NCI-H526 (cell line): ENCODE measurements around the gene ANTXR1.
"Not testable (repeated sequence)": the region's sequence is repeated elsewhere in the genome, so short reads cannot be mapped to it uniquely, and the experiment has no call there.

Experiments
- DNase-seq, 2 experiments: peaks; one replicate each; lab custom pipeline; 2025; lab: John Stamatoyannopoulos, UW

ANTXR1 gene

DNA sequence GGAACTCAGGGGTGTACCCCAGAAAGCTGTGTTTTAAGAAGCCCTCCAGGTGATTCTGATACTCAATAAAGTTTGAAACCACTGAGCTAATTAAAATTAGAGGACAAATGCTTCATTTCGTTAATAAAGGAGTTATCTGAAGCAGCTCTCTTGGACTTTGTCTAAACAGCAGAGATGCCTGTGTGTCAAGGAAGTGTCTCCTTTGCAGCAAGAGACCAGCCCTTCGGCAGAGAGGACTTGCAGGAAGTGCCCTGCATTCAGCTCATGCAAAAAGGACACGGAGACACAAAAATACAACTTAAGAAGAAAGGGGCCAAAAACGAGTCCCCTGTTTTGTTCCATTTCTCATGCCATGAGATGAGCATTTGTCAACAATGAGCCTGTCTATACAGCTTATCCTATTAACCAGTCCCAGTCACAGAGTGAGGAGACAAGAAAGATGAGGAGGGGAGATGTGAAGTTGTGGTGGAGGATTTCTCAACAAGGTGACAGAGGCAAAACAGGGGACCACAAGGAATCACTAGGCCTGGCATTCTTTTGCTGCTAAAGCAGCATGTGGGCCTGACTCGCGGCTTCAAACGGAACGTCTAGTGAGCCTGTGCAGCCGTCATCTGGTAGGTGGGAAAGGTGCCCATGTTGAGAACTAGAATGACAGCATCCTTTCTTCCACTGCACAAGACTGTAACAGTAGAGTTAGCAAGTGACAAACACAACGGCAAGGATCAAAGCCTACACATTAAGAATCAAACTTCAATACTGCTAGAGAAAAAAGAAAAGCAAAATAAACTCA is 152.3 kb downstream of the ANTXR1 start:
- DNase-seq: no peak

- DNase-seq: no peak
Observed at GRCh38 chr2:69166465-69166811, 153.5 kb downstream of the ANTXR1 start.

DNA sequence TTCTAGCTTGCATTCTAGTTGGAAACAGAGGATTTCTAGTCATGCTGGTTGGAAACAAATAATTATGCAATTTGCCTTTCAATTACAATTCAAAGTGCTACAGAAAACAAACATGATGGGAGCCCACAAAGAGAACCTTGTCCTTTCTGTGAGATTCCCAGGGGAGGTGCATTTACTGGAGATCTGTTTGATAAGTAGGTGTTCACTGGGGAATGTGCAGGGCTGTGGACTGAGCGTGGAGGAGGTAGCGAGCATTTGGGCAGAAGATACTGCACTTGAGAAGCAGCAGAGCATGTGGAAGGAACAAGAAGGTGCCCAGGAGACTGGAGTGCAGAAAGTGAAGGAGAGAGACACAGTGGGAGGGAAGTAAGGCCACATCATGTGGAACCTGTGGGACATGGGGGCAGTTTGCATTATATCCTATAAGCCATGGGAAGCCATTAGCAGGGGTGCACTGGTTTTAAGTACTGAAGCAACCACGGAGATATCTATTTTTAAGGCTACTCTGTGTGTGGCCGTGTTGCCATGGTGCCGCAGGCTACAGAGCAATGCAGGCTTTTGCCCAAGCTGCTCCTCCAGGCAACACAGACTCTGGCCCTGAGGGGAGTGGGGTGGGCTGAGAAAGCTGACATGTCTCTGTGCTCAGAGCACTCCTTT is 154.0 kb downstream of the ANTXR1 start:
- peak; percentile 90 to 92 for DNase-seq

GRCh38 chr2:69167469-69167822 is 154.5 kb downstream of the ANTXR1 start:
- DNase-seq: no peak

GRCh38 chr2:69168144-69168813 is 155.3 kb downstream of the ANTXR1 start:
- no peak for DNase-seq

GRCh38 chr2:69168950-69169654 is 156.1 kb downstream of the ANTXR1 start:
- no peak for DNase-seq

GRCh38 chr2:69169655-69170389 is 156.8 kb downstream of the ANTXR1 start:
- DNase-seq: no peak

DNA sequence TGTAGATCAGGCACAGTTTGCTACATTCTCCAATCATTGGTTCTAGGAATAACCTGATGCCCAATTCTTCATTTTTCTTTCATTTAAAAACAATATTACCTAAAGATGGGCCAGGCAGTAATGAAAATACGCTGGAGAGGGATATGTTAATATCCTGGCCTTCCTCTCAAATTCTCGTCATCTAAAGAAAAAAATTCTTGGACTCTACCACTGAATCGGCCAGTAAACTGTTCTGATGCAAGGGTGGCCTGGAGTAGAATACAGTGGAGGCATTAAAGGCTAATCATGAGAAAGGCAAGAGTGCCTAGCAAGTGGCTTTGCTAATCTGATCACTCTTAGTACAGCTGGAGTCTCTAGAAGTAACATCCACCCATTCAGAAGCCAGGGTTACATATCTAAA is 157.7 kb downstream of the ANTXR1 start:
- DNase-seq: no peak

GRCh38 chr2:69171116-69171896 is 158.3 kb downstream of the ANTXR1 start:
- no peak for DNase-seq

DNA sequence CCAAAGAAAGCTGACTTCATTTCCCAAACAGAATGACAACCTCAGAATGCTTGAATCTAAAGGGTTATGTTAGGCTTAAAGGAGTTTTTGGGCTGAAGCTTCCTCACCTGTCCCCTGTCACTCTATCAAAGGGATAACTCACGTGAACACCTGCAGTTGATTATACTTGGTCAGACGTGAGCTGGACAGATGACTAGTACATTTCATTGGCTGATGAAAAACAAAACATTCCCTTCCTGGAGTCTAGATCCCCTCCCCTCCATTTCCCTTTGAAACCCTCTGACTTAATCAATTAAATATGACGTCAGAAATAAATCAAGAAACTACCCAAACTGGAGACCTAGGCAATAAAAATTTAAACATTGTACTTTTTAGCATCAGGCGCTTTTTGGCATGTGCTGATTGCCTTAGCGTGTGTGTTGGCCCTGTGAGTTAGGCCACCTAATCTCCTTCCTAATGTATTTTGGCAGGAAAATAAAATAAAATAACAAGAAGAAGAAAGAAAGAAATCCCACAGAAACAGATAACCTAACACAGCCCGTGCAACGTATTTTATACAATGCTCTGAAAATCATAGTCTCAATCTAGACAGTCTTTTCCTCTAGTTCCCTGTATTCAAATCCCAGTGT is 159.0 kb downstream of the ANTXR1 start:
- DNase-seq: no peak

DNA sequence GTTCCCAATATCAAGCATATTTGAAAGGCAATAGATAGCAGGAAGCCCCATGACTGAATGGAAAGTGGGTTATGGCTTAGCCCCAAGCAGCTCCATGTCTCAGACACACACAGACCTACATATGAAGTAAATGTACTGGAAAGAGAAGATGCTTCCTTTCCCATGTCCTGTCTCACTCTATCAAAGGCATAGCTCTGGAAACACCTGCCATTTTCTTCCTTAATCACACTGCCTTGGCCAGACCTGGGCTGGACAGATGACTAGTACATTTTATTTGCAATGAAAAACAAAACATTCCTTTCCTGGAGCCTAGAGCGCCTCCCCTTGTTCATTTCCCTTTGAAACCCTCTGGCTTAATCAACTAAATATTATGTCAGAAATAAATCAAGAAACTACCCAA is 160.7 kb downstream of the ANTXR1 start:
- no peak for DNase-seq

GRCh38 chr2:69174211-69174610 is 161.2 kb downstream of the ANTXR1 start:
- DNase-seq: not testable (repeated sequence)

- no peak for DNase-seq
Observed at GRCh38 chr2:69175790-69176715, 163.1 kb downstream of the ANTXR1 start.

GRCh38 chr2:69177063-69177771 is 164.2 kb downstream of the ANTXR1 start:
- DNase-seq: no peak

GRCh38 chr2:69177785-69178636 is 165.0 kb downstream of the ANTXR1 start:
- no peak for DNase-seq

DNA sequence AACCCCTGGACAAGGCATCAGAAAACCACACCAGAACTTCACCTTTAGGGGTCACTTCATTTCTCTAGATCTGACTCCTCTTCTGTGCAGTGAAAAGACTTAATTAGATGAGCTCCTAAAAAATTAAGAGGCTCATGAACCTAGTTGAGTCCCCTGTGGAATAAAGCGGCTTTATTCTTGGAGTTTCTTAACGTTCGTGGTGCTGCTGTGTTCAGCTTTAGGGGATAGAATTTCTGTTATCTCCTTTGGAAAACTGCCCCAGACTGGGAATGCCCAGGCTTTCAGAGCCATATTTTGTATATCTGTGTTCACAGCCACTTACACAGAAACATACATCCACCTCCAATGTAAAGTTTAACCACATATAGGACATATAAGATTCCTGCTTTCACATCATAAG is 165.8 kb downstream of the ANTXR1 start:
- DNase-seq: no peak

DNA sequence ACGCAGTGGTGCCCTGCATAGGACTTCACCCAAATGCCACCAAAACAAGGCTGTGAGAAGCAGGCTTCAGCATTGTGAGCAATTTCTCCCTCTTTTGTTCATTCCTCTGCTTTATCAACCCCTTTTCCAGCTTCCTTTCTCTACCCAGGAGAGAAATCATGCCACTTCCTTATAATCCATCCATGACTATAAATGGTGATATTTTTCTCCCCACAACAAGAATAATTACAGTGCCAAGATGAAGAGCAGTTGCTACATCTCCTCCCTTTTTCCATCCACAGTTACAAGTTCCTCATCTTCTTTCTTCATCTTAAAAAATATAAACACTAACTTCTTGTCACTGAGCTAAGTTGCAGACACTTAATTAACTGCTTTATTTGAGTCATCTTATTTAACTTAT is 167.2 kb downstream of the ANTXR1 start:
- no peak for DNase-seq

GRCh38 chr2:69180974-69181373 is 168.0 kb downstream of the ANTXR1 start:
- no peak for DNase-seq
